HG03175 (cell line): Measurements from ENCODE around the gene KDM6A.
"Not testable (repeated sequence)": the region's sequence is repeated elsewhere in the genome, so short reads cannot be mapped to it uniquely, and the experiment has no call there.

Experiments
- ATAC-seq: cut with Tn5 transposase; IDR thresholded peaks from one replicate; pipeline ENCODE4 v1.9.1; 2021; ENCODE audit warnings: mild to moderate bottlenecking, moderate library complexity; ENCODE audit not compliant: unreplicated experiment

The KDM6A gene

GRCh38 chrX:44954562-44954961 is 81.6 kb downstream of the KDM6A start:
- no peak for ATAC-seq

GRCh38 chrX:44957848-44958247 is 84.9 kb downstream of the KDM6A start:
- ATAC-seq = no peak

DNA sequence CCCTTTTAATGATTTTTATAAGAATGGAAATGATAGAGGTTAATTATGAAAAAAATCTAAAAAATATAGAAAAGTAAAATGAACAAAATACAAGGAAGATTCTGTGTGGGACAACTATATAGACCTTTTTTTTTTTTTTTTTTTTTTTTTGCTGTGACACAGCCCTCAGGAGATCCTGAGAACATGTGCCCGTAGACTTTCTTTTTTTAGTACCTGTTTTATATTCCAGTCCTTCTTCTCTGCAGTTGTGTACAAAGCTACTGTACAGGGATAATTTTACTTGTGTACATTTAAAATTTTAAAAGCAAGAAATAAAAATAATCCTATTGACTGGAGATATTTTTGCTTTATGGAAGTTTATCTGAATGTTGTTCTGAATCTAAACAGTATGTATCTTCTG is 85.5 kb downstream of the KDM6A start:
- ATAC-seq = no peak

GRCh38 chrX:44961817-44962607 is 89.0 kb downstream of the KDM6A start:
- ATAC-seq = no peak

DNA sequence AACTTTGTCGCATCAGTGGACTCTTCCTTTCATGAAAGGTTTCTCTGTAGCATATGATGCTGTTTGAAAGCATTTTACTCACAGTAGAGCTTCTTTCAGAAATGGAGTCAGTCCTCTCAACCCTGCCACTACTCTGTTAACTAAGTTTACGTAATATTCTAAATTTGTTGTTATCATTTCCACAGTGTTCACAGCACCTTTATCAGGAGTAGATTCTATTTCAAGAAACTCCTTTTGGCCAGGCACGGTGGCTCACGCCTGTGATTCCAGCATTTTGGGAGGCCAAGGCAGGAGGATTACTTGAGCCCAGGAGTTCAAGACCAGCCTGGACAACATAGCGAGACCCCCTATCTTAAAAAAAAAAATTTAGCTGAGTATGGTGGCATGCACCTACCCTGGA is 90.0 kb downstream of the KDM6A start:
- ATAC-seq = no peak

- no peak for ATAC-seq
These were observed 94.2 kb downstream of the KDM6A start for GRCh38 chrX:44967221-44967620.

DNA sequence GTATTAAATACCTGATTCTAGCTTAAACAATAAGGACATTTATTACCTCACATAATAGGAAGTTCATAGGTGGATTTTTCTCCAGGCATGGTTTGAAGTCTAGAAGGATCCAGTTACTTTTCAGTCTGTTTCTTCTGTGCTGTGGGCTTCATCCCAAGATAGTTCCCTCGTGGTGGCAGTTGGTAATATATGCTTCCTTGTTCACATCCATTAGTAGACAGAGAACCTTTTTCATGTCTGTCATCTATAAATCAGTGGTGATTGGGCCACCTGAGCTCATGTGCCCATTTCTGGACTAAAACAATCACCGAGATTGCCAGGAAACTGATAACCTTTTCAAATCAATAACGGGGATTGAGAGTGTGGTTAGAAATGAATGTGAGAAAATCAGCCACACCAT is 97.7 kb downstream of the KDM6A start:
- ATAC-seq = no peak

- ATAC-seq = no peak
These were observed 98.7 kb downstream of the KDM6A start for GRCh38 chrX:44971674-44972073.

DNA sequence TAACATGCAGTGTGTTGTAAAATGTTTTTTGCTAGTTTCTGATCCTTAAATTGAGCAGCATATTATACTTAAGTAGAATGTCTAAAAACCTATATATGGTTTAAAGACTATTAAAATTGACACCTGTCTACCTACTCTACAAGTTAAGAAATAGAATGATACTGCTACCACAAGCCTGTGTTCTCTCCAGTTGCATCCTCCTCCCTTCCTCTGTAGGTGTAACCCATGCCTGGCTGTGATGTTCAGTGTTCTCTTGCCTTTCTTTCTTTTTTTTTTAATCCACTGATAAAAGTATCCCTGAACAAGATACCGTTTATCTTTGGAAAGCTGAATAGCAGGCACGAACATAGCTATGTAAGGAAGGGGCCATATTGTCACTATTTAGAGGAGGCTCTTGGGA is 99.1 kb downstream of the KDM6A start:
- ATAC-seq = no peak

DNA sequence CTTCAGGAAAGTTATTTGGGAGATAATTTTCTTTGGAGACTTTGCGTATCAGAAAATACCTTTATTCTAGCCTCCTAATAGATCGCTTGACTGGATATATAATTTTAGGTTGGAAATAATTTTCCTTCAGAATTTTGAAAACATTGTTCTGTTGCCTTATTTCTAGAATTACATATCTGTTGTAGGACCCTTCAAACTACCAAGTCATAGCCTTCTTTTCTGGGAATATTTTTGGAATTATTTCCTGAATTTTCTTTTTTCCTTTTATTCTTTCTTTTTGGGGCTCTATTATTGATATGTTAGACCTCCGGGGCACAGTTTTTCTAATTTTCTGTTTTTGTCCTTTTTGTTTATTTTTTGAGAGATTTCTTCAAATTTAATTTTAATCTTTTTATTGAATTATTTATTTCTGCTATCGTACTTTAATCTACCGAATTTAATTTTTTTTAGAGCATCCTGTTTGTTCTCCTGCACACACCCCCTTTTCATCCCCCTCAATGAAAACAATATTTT is 100.5 kb downstream of the KDM6A start:
- no peak for ATAC-seq

DNA sequence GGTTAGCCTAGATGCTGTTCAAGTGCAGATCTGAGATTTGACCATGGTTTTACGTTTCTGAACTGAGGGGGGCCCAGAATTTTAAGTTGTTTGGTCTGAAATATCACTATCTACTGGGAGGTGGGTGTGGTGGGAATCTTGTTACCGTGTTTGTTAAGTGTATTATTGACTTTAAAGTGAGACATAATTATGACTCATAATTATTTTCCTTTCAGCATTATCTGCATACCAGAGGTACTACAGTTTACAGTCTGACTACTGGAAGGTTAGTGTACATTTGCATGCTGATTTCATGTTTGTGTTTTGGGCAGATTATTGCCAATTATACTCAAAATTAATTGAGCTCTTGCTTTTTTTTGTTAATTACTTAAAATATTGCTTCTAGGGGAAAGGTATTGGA is 101.5 kb downstream of the KDM6A start:
- no peak for ATAC-seq

GRCh38 chrX:44975666-44976263 is 102.8 kb downstream of the KDM6A start:
- ATAC-seq = no peak

GRCh38 chrX:44978976-44979375 is 106.0 kb downstream of the KDM6A start:
- ATAC-seq = no peak

DNA sequence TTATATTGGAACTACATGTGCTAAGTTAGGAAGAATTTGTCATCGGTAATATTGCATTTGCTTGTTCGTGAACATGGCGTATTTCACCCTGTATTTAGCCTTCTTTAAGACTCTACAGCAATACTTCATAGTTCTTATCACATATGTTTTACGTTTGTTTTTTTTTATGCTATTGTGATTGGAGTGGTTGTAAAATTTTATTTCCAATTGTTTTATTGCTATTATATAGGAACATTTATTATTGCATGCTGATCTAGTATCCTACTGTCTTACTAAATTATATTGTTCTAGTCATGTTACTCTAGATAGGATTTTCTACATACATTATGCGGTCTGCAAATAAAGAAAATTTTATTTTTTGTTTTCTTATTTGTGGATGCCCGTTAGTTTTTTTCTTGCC is 107.4 kb downstream of the KDM6A start:
- no peak for ATAC-seq

DNA sequence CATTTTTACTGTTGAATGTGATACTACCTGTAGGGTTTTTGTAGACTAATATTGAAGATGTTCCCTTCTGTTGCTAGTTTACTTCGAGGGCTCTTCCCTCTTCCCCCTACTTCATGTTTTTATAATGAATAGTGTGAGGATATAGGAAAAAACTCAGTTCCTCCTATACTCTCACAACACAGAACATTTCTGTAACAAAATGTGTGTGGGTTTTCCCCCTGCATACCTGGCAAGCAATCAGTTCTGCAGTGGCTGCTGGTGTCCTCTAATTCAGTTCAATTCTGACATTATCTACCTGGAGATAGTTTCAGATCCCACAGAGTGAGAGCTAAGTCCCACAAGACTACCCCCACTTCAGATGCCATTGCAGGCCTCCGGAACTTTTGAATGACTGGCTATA is 107.9 kb downstream of the KDM6A start:
- ATAC-seq = no peak

DNA sequence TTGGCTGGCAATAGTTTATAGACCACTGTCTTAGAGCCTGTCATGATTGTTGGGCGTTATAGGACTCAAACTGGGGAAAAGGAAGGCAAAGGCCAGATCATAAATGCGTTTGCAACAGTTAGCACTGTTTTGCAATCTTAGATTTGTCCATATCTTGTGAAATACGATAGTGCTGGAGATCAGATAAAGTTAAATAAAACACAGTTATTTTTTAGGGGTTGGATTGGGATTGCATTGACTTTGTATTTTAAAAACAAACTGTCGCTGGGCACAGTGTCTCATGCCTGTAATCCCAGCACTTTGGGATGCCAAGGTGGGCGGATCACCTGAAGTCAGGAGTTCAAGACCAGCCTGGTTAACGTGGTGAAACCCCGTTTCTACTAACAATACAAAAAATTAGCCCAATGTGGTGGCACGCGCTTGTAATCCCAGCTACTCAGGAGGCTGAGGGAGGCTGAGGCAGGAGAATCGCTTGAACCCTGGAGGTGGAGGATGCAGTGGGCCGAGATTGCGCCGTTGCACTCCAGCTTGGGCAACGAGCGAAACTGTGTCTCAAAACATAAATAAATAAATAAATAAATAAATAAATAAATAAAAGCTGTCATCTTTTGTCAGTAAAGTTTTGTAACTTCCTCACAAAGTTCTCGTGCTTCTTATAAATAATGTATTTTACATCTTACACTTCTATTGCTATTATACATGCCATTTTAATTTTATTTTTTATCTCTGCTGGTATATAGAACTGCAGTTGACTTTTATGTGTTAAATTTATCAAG is 117.2 kb downstream of the KDM6A start:
- no peak for ATAC-seq

DNA sequence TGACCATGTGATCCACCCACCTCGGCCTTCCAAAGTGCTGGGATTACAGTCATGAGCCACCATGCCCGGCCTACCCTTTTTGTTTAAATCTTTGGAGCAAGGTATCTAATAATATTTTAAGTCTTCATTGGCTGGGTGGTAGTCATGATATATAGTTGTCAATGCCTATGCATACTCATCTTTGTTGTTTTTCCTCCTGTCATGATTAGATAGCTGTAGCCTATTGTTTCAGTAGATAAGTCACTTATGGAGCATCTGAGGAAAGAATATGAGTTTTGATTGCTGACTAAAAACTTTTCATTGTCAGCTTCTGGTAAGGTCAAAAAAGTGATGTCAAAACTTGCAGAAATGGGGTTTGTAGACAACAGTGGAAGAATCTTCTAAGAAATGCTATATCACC is 119.8 kb downstream of the KDM6A start:
- ATAC-seq = no peak

- ATAC-seq = no peak
These were observed 123.3 kb downstream of the KDM6A start for GRCh38 chrX:44996277-44996676.

DNA sequence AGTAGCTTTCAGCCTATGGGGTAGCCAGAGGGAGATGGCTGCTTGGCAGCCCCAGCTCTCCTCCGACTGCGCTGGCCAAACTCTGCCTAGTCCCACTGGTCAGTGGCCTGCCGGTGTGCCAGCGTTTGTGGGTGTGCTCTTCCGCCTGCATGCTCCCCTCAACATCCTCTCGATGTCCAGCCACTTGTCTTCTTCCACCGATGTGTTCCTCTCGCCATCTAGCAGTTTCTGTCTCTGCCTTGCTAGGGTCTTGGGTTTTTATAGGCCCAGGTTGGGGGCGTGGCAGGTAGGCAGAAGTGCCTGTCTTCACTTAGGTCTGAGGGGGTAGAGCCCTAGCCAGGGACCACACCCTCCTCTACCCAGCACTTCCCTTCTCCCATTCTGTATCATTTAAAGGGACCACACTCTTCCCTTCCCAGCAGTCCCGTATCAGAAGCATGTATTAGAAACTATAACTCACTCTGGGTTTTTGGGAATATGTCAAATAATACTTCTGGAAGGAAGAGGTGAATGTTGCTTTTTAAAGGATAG is 124.4 kb downstream of the KDM6A start:
- ATAC-seq = no peak

- no peak for ATAC-seq
These were observed 124.9 kb downstream of the KDM6A start for GRCh38 chrX:44997888-44998287.

DNA sequence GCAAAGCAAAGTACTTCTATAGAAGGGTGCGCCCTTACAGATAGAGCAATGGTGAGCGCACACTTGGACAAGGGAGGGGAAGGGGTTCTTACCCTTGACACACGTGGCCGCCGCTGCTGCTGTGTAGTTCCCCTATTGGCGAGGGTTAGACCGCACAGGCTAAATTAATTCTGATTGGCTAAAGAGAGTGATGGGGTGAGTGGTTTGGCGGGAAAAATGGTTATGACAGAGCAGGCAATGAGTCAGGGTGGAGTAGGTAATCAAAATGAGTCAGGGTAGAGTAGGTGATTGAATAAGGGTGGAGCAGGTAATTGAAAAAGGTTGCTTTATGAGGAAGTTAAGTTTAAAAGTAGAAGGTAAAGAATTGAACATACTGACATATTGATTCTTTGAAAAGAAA is 126.2 kb downstream of the KDM6A start:
- not testable (repeated sequence) for ATAC-seq
